ENCODE measurements around the gene VWF.

Gene VWF

GRCh38 chr12:5982106-5982505 lies 142.4 kb downstream of the VWF start:
- no peak for TF ChIP-seq CTCF (IDR thresholded peaks at IDR 0.05)

- TF ChIP-seq CTCF (IDR thresholded peaks at IDR 0.05), result no peak
Measured at GRCh38 chr12:5977556-5977955, 146.9 kb downstream of the VWF start.

- TF ChIP-seq CTCF (IDR thresholded peaks at IDR 0.05), result no peak
Measured at GRCh38 chr12:5976711-5977110, 147.8 kb downstream of the VWF start.

- TF ChIP-seq CTCF (IDR thresholded peaks at IDR 0.05), result no peak
Measured at GRCh38 chr12:5976196-5976595, 148.3 kb downstream of the VWF start.

- TF ChIP-seq CTCF (IDR thresholded peaks at IDR 0.05), result no peak
Measured at GRCh38 chr12:5973461-5974115, 150.9 kb downstream of the VWF start.

GRCh38 chr12:5972387-5972786 lies 152.1 kb downstream of the VWF start:
- no peak for TF ChIP-seq CTCF (IDR thresholded peaks at IDR 0.05)

- TF ChIP-seq CTCF (IDR thresholded peaks at IDR 0.05), result no peak
Measured at GRCh38 chr12:5971194-5971850, 153.1 kb downstream of the VWF start.

All from LNCAP (cell line).